SKM-1 (cell line): ENCODE results near the gene HPGDS.

ENCODE experiments used
- DNase-seq: peaks from one replicate; lab custom pipeline; 2025; ENCODE audit not compliant: unreplicated experiment; lab: John Stamatoyannopoulos, UW

HPGDS gene

GRCh38 chr4:94256828-94257227, 85.8 kb downstream of the HPGDS start:
- DNase-seq = no peak

DNA sequence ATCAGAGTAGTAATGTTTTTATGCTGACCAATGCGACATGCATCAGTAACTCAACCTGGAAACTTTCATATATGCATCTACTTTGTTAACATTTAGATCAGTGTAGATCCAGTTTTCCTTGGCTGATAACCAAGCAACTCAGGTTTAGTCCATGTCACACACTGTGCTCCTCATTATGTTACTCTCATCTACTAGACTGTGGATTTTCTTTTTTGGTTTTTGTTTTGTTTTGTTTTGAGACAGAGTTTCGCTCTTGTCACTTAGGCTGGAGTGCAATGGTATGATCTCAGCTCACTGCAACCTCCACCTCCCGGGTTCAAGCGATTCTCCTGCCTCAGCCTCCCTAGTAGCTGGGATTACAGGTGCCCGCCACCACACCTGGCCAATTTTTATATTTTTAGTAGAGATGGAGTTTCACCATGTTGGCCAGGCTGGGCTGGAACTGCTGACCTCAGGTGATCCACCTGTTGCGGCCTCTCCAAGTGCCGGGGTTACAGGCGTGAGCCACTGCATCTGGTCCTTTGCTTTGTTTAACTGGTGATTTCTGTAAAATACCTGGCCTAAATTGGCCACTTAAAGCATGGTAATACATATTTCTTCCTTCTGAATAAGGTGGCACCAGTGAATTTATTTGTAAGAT, 86.4 kb downstream of the HPGDS start:
- no peak for DNase-seq

DNA sequence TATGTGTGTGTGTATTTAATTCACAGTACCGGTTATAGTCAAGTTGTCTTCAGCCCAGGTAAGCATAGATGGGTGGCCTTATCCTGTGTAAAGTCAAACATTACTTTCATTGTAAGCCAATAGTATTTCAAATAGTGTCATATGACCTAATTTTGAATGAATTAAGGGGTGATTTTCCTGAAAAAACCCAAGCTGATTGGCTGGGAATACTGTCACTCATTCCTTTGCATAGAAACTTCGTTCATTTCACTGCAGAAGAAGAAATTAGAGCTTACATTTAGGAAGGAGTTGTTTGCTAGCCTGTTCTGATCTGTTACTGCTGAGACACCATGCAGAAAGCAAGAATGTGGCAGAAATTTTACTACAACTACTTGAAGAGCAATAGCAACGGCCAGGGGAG, 89.6 kb downstream of the HPGDS start:
- DNase-seq = no peak

GRCh38 chr4:94251094-94251493, 91.5 kb downstream of the HPGDS start:
- DNase-seq = no peak
